NK-92 (cell line): ENCODE measurements around the gene HOTAIR.

ENCODE experiments used
- DNase-seq: peaks from one replicate; lab custom pipeline; 2025; ENCODE audit not compliant: unreplicated experiment; lab: John Stamatoyannopoulos, UW

The HOTAIR gene

GRCh38 chr12:53929527-53929926 lies 45.2 kb downstream of the HOTAIR start:
- no peak for DNase-seq

- DNase-seq: no peak
These were observed 46.5 kb downstream of the HOTAIR start for GRCh38 chr12:53928054-53928835.

- DNase-seq: no peak
These were observed 47.3 kb downstream of the HOTAIR start for GRCh38 chr12:53927220-53928029.

GRCh38 chr12:53924521-53925405 lies 50.0 kb downstream of the HOTAIR start:
- DNase-seq: no peak

- DNase-seq: no peak
These were observed 57.7 kb downstream of the HOTAIR start for GRCh38 chr12:53916788-53917655.
